Left lobe of liver (tissue), 2 donors: ENCODE results near the gene KBTBD3. TPM values are rescaled to one million over a fixed set of nuclear protein-coding genes. Genes with fewer than 3 reads are reported as not detected.
"Not testable (repeated sequence)": the region's sequence is repeated elsewhere in the genome, so short reads cannot be mapped to it uniquely, and the experiment has no call there.

Experiments used
- ATAC-seq: fragments of 200-7000 bp; cut with Tn5 transposase; one replicate; pipeline ENCODE4 v1.9.1; 2020; ENCODE audit warnings: mild to moderate bottlenecking, moderate library complexity
- DNase-seq: peaks from one replicate; pipeline ENCODE4 v3.0.0-alpha.2; 2020; ENCODE audit warnings: low spot score
- total RNA-seq: library from RNA; stranded (reverse); gene quantifications from one replicate; pipeline ENCODE4 v1.2.1, GENCODE V29; 2021
- donor health status: DM: no; HTN: no; CAD: no; lungs with moderate emphysema.
- donor health status: DM: no; HTN: yes; CAD: no.

The KBTBD3 gene
- total RNA-seq, 1 donor from 2014 or later: 6.5 TPM

DNA sequence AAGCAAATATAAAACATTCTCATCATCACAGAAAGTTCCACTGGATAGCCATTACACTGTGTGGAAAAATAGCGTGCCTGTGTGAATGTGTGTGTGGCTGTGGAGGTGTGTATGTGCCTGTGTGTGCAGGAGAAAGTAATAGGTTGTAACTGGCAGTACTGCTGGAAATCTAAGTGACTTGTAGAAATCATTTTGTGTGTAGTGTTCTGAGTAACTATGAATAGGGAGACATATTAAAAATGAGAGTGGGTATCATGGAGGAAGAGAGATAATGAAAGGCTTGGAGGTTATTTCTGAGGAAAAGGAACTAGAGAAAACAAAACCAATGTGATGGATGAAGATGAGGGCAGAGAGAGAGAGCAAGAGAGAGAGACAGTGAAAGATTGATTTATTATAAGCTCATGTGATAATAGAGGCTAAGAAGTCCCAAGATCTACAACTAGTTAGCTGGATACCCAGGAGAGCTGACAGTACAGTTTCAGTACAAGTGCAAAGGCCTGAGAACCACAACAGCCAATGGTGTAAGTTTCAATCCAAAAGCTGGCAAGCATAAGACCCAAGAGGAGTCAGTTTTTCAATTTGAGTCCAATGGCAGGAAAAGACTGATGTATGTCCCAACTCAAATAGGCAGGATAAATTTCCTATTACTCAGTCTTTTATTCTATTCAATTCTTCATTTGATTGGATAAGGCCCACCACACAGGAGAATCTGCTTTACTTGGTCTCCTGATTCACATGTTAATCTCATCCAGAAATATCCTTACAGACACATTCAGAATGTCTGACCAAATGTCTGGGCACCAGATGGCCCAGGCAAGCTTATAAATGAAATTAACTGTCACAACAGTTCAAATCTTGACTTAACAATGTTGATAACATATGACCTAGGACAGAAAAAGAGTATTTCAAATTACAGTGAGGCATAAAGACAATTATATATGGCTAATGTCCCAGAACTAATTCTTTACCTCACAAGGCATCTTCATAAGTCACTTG, 14.9 kb downstream of the KBTBD3 start:
- DNase-seq: no peak
- no peak for ATAC-seq

DNA sequence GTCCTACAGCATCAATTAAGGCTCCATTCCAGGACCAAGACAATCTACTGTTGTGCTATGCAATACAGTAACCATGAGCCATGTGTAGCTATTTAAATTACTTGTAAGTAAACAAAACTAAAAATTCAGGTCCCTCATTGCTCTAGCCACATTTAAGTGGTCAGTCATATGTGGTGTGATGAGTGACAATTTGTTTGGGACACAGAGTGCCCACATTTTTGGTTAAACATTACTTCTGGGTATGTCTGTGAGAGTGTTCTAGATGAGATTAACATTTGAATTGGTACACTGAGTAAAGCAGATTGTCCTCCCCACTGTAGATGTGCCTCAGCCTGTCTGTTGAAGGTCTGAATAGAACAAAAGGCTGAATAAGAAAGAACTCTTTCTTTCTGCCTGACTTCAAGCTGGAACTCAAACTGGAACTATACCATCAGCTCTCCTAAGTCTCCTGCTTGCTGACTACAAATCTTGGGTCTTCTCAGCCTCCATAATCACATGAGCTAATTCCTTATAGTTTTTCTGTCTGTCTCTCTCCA, 15.8 kb downstream of the KBTBD3 start:
- DNase-seq: no peak
- ATAC-seq: no peak

DNA sequence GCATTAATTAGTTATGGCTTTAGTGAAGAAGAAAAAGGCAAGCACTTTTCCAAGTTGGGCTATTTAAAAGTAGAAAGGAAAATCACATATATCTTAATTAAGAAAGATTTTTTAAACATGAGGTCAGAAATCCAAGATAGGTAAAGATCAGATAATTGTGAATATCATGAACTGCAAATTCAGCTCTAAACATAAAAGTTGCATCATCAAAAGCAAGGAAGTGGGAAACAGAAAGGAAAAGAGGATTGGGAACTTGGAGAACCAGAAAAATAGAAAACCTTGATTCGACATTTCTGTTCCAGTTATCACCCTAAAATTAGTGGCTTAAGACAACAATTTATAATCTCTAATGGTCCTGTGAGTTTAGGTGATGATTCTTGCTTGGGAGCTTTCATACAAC, 17.5 kb downstream of the KBTBD3 start:
- no peak for DNase-seq
- no peak for ATAC-seq

DNA sequence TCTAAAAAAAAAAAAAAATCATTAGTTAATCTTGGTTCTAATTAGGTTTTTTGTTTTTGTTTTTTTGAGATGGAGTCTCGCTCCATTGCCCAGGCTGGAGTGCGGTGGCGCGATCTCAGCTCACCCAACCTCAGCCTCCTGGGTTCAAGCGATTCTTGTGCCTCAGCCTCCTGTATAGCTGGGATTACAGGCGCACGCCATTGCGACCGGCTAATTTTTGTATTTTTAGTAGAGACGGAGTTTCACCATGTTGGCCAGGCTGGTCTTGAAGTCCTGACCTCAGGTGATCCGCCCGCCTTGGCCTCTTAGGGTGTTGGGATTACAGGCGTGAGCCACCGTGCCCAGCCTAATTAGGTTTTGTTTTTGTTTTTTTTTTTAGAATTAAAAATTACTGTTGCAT, 18.8 kb downstream of the KBTBD3 start:
- not testable (repeated sequence) for ATAC-seq, DNase-seq

DNA sequence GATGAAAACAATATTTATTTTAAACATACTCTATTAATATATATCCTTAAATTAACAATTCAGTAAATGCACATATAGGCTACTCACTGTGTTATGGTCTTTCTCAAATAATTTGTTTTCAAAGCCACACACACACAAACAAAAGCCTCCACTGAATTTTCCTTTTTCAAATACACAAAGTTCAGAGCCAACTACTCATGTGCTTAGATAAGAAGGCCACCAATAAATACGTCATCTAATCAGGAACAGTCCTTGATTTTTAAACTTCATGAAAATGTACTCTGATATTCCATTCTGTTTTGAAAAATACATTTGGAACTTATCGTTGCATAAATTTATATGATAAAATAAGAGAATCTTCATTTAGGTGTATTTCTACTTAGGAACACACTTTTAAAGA, 26.0 kb downstream of the KBTBD3 start:
- ATAC-seq: no peak

DNA sequence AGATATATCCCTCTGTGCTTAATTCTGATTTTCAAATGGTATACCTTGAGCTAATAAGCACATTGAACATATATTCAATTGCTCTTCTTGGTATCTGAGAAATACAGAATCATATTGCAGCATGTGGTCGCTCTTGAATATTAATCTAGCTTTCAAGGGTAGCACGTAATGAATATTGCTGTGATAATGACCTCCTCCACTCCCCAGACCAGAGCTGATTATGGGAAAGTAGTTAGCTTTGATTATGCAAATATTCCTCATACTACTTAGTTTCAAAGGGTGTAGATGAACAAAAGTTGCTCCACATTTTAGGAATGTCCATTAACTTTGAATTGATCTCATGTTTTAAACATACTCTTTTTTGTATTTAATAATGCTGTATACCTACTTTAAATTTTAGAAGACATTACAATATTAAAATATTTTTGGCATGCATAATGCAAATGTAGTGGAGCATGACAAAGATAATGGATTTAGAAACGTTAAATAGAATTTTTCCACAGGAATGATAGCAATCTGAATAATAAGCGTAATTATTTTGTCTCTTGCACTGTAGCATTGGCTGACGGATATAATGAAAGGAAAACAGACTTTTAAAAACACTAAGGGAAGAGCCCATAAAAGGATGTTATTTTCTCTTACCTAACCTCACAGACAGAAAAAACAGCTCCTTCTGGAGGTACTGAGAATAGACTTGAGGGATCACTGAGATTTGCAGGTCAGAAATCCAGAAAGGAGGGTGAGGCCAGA, 27.2 kb downstream of the KBTBD3 start:
- DNase-seq: no peak
- ATAC-seq: no peak

More for the DNA sequence above, 26.0 kb downstream of the KBTBD3 start:
- no peak for DNase-seq

DNA sequence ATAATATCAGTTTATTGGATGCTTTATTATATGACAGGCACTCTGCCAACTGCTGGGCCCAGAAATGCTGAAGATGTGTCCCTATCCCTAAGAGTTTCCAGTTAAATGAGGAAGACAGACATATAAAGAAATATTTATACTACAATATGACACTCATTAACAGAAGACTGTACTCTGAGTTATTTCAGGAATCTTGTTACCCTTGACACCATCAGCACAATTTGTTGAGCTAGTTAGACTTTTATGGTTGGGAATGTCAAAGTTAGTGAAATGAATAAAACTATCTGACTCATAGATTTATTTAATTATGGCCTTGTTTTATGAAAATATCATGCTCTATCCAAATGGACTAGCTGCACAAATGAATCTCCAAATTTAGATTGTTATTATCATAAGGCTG, 29.5 kb downstream of the KBTBD3 start:
- ATAC-seq (no peak), DNase-seq (no peak)

DNA sequence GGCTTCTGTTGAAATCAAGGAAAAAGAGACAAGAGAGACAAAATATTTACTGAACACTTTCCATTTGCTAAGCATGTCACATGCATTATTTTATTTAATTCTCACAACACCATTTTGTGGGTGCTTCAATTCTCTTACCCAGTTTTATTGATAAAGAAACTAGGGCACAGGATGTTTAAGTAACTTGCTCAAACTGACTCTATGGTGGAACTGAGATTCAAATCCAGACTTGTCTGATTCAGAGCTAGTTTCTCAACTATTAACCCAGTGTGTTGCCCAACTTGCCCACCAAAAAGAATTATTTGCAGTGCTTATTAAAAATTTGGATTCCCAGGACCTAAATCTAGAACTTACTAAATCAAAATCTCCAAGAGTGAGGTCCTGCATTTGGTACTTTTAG, 33.6 kb downstream of the KBTBD3 start:
- no peak for ATAC-seq
- DNase-seq: no peak

DNA sequence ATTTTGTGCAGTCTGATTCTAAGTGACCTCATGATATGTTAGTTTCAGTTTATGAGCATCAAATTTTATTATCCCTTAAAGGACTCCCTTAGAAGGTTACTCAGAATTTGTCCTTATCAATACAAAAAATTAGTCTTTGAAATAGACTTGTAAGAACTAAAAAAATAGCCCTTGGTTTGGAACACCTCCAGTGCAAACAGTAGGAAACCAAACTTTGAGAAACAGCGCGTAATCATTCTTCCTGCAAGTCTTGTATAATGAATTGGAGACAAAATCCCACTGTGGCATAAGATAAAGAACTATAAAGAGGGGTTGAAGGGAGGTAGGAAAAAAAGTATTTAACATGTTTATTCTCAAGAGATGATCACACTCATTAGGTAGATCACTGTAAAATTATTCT, 44.3 kb downstream of the KBTBD3 start:
- DNase-seq (no peak), ATAC-seq (no peak)

DNA sequence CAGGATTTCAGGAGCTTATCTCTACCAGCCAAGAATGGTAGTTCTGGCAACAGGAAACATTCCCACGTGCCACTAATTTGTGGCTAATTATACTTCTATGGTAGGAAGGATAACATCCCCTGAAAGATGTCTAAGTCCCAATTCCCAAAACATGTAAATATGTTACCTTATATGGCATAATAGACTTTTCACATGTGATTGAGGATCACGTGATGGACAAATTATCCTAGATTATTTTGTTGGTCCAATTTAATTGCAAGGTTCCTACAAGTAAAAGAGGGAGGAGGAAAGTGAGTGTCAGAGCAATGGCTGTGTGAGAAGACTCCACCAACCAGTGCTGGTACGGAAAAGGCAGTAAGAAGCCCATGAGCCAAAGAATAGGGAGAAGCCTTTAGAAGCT, 45.2 kb downstream of the KBTBD3 start:
- ATAC-seq (no peak), DNase-seq (no peak)

DNA sequence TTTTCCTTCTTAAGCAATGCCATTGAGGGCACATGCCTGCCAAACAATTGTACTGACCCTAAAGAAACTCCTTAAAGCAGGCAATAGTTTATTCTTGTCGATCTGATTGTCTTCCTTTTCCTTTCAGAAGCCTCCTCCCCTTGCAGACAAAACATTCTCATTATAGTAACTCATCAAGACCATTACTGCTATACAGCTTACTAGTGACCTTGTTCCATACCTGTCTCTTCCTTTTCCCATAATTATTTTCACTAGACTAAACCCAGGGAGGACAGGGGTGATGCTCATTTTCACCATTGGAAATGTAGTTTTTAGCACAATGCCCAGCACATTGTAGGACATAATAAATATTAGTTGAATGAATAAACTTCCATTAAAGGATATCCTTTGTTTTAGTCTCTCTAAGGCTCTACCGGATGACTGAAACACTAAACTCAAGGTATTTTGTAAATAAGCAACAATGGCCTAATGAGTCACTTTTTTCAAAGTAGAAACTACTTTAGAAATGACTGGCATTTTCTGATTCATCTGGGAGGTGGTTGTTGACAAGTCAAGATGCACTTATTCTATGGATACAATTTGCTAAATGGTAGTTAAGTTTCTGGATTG, 45.8 kb downstream of the KBTBD3 start:
- DNase-seq (no peak), ATAC-seq (no peak)

DNA sequence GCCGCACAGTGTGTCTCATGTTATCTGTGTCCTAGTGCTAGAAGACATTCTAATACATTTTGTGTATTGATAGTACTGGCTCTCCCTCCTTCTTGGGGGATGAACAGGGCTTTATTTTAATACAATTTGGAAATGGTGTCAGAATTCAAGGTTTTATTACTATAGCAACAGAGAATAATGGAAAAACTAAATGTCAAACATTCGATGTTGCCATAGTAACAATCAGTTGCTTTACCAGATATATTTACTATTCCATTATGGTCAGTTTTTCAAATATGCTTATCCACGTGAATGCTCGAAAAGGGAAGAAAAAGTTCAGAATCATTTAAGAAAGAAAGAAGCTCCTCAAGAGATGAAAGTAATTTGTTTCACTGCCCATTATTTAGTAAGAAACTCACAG, 46.5 kb downstream of the KBTBD3 start:
- no peak for ATAC-seq

DNA sequence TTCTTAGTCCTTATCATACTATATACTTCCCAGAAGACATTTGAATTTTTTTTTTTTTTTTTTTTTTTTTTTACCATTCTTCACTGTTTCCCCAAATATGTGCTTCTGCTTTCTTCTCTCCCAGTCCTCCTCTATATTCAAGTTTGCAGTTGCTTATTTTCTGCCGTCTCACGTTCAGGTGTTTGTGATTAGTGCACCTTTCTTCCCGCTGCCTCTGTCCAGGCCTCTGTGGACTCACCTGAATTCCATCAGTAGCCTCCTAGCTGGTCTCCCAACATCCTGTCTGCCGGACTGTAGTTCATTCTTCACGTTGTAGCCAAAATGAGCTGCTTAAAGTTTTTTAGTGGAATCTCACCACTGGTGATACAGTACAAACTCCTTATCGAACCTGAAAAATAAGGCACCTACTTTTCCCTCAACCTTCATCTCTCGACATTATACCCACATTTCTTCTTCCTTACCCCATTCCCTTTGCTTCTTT, 54.3 kb downstream of the KBTBD3 start:
- ATAC-seq (no peak), DNase-seq (no peak)

More for the DNA sequence above, 46.5 kb downstream of the KBTBD3 start:
- no peak for DNase-seq

DNA sequence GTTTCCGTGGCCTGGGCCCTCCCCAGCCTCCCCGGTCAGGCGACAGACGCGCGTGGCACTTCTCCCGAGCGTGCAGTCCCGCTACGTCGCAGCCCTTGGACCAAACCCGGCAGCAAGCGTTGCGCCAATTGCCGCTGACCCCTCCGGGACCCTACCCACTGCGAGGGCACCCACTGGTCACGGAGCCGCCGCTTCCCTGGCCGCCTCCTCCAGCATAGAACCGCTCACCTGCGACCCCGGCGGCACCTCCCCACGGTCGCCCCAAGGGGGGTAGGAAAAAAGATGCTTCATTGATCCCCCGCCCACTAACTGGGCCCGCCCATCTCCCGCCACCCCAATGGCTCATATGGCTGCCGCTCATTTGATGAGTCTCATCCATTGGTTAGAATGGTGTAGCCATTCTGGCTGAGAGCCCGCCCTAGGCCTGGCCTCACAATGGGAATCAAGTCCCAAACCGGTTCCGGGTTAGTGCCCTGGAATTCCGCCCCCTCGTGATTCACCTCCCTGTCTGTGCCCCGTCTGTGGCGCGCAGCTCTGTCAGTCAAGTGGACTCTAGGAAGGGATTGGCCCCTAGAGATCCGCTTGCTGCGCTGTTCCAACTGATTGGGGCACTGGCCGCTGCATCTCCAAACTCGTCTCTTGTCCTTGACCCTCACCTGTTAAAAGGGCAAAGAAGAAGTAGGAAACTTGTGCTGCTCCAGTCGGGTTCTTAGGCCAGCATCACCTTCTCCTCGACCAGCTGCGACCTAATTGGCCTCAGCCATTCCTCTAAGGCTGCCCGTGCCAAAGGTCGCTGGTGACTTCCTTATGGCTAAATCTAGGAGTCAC, 55.0 kb downstream of the KBTBD3 start, which contains the start of gene MSANTD4:
Gene MSANTD4 (minus strand): TSS at position 274 of the 828 bp plus-strand sequence. CDS start 11,323 bp downstream, outside the sequence.
- peak; percentile 99 for DNase-seq
- peak; percentile 96 for ATAC-seq

DNA sequence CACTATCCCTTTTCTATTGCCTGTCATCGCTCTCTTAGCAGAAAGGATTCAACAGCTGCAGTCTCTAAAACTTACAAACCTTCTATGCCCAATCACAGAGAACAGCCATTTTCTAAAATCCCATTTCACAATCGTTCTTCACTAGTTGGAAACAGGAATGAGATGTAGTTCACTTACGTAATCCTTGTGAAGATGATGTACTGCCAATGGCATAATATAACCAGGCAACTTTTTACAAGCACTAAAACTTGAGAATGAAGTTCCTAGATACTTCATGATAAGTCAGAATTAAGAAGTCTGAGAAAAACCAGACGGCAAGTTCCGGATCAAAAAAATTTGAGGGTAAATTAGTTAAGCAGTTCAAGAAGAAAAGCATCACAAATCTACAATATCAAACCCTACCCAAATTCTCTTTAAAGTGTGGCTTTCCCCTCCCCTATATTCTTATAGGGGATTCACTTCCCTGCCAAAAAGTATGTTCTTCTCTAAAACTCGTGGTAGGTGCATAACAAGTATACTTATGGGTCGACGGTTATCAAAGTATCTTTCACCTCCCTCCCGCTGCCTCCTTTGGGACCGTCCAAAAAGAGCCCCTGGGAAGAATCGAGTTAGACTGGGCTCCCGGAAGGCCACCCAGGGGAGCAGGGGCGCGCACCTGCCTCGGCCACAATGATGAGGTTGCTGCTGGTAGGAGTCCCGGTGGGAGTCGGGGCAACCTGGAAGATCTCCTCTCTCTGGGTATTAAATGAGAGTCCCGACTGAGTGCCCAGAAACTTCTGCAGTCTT, 55.8 kb downstream of the KBTBD3 start:
- ATAC-seq: no peak
- DNase-seq: no peak

DNA sequence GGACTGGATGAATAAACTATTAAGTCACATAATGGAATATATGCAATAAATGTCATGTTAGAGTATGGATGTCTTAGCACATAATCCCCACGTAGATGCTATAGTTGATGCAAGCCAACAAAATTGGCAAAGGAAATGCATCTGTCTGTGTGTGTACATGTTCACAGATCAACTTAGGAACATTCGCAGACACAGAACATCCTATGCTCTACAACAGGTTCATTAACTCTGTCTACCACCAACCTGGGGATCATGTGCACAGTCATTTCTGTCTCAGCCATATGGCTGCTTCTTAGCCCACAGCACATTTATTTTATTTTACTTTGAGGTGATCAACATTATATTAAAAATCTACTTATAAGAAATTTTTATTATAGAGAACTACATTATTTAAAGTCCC, 60.1 kb downstream of the KBTBD3 start:
- ATAC-seq: no peak
- DNase-seq: no peak

DNA sequence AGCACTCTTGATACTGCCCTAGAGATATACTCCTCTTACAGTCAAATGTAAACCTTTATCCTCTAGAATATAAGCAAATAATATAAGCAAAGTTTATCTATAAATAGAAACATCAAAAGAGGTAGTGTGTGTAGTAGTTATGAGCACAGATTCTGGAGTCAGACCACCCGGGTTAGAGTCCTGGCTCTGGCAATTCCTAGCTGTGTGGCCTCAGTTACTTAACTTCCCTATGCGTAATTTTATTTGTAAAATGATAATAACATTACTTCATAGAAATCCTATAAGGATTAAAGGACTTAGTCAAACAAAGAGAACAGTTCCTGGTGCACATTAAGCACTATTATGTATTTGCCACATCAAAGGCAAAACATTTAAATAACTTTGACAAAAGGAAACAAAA, 62.1 kb downstream of the KBTBD3 start:
- no peak for DNase-seq
- ATAC-seq: no peak

DNA sequence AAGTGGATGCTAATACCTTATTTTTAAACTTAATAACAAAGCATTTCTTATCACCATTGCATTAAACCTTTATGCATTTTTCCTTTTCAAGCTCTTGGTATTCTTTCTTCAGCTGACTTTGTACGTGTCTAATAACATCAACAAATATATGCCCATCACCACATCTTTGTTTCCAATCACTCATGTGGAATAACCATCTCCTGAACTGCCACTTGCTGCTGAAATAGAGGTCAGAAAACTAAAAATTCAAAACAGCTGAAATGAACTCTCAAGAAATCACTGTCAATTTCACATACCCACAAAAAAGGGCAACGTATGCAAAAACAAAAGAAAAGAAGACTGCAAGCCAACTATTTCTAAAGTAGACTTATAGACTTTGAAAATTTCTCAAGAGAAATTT, 62.5 kb downstream of the KBTBD3 start:
- DNase-seq: no peak
- no peak for ATAC-seq

DNA sequence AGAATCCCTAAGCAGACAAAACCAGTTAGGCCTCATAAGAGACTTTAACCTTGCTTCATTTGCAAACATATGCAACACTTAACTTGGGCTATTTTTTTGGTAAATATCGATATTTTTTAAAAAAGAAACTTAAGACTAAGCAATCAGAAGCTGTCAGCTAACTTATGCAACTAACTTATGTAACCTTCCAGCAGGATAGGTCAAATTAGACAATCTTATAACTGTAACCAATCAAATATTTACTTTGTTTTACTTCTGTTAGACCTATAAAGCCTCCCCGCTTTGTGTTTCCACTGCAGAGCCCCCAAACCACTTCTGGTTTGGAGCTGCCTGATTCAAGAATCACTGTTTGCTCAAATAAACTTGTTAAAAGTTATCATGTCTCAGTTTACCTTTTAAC, 63.1 kb downstream of the KBTBD3 start:
- ATAC-seq: peak; percentile 53
- DNase-seq: no peak
